ENCODE results near the gene RAB17.

DNA sequence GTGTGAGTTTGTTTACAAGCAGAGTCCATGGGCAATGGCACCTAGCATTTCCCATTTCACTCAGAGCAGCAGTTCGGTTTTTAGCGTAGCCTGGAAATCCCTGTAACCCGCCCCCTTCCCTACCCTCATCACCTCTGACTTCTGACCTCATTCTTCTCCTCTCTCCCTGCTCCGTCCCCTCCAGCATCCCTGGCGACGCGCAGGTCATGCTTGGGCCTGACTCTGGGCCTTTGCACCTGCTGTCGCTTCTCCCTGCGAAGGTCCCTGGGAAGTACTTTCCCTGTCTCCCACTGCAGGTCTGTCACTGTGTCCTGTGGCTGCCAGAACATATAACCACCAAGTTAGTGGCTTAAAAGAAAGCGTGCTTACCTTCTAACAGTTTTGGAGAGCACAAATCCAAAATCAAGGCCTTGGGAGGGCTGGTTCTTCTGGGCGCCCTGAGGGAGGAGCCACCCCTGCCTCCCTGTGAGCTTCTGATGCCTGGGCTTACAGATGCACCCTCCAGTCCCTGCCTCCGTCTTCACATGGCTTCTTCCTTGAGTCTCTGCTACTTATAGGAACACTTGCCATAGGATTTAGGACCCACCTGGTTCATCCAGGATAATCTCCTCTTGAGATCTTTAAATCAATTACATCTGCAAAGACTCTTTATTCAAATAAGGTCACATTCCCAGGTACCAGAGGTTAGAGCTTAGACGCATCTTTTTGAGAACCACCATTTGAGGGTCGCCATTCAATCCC is 8.1 kb upstream of the RAB17 start:
- TF ChIP-seq, protein P1, sequence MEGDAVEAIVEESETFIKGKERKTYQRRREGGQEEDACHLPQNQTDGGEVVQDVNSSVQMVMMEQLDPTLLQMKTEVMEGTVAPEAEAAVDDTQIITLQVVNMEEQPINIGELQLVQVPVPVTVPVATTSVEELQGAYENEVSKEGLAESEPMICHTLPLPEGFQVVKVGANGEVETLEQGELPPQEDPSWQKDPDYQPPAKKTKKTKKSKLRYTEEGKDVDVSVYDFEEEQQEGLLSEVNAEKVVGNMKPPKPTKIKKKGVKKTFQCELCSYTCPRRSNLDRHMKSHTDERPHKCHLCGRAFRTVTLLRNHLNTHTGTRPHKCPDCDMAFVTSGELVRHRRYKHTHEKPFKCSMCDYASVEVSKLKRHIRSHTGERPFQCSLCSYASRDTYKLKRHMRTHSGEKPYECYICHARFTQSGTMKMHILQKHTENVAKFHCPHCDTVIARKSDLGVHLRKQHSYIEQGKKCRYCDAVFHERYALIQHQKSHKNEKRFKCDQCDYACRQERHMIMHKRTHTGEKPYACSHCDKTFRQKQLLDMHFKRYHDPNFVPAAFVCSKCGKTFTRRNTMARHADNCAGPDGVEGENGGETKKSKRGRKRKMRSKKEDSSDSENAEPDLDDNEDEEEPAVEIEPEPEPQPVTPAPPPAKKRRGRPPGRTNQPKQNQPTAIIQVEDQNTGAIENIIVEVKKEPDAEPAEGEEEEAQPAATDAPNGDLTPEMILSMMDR (IDR thresholded peaks at IDR 0.05): no peak
- no peak for TF ChIP-seq POLR2A (IDR thresholded peaks at IDR 0.05)

Data from adrenal gland (tissue), 5 donors.